NCI-H146 (cell line): ENCODE measurements around the gene RTCA.
"Not testable (repeated sequence)": the region's sequence is repeated elsewhere in the genome, so short reads cannot be mapped to it uniquely, and the experiment has no call there.

ENCODE experiments used
- DNase-seq: peaks from one replicate; lab custom pipeline; 2025; lab: John Stamatoyannopoulos, UW

RTCA gene

GRCh38 chr1:100308777-100309176 lies 42.8 kb downstream of the RTCA start:
- DNase-seq, result no peak

- no peak for DNase-seq
Observed at GRCh38 chr1:100309863-100310262, 43.8 kb downstream of the RTCA start.

- DNase-seq, result no peak
Observed at GRCh38 chr1:100313382-100313781, 47.4 kb downstream of the RTCA start.

GRCh38 chr1:100316622-100317021 lies 50.6 kb downstream of the RTCA start:
- no peak for DNase-seq

- DNase-seq, result no peak
Observed at GRCh38 chr1:100320311-100321099, 54.5 kb downstream of the RTCA start.

- no peak for DNase-seq
Observed at GRCh38 chr1:100321100-100321493, 55.1 kb downstream of the RTCA start.

GRCh38 chr1:100321506-100321905 lies 55.5 kb downstream of the RTCA start:
- DNase-seq, result no peak

GRCh38 chr1:100322436-100323211 lies 56.6 kb downstream of the RTCA start:
- no peak for DNase-seq

- no peak for DNase-seq
Observed at GRCh38 chr1:100323419-100324106, 57.5 kb downstream of the RTCA start.

- DNase-seq, result peak; percentile 25
Observed at GRCh38 chr1:100325415-100326324, 59.7 kb downstream of the RTCA start.

- DNase-seq, result not testable (repeated sequence)
Observed at GRCh38 chr1:100326325-100326670, 60.3 kb downstream of the RTCA start.

- DNase-seq, result no peak
Observed at GRCh38 chr1:100328133-100328532, 62.1 kb downstream of the RTCA start.

- not testable (repeated sequence) for DNase-seq
Observed at GRCh38 chr1:100331146-100331545, 65.1 kb downstream of the RTCA start.

- DNase-seq, result no peak
Observed at GRCh38 chr1:100332331-100332730, 66.3 kb downstream of the RTCA start.

GRCh38 chr1:100335436-100335835 lies 69.4 kb downstream of the RTCA start:
- DNase-seq, result no peak

- not testable (repeated sequence) for DNase-seq
Observed at GRCh38 chr1:100337878-100338277, 71.9 kb downstream of the RTCA start.

- not testable (repeated sequence) for DNase-seq
Observed at GRCh38 chr1:100339735-100340134, 73.7 kb downstream of the RTCA start.

- DNase-seq, result no peak
Observed at GRCh38 chr1:100340494-100340893, 74.5 kb downstream of the RTCA start.

- DNase-seq, result no peak
Observed at GRCh38 chr1:100342348-100342747, 76.3 kb downstream of the RTCA start.
